ENCODE data around the gene WWOX. TPM values are rescaled to one million over a fixed set of nuclear protein-coding genes. Genes with fewer than 3 reads are reported as not detected.

WWOX gene
- total RNA-seq, 1 experiment from 2014 or later = 18.0 TPM

GRCh38 chr16:78259873-78260272 lies 160.4 kb downstream of the WWOX start:
- DNase-seq (ENCODE audit: low read depth) = no peak

DNA sequence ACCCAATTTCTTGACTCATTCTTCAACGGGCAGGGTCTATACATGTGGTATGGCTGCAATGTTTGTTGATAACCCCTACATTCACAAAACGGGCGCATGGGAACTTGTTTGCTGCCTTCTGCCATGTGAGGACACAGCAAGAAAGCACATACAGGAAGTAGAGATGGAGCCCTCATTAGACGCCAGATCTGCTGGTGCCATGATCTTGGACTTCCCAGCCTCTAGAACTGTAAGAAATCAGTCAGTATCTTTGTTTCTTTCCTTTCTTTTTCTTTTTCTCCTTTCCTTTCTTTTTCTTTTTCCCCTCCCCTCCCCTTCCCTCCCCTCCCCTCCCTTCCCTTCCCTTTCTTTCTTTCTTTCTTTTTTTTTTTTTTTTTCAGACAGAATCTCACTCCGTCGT lies 165.2 kb downstream of the WWOX start:
- no peak for DNase-seq (ENCODE audit: low read depth)

DNA sequence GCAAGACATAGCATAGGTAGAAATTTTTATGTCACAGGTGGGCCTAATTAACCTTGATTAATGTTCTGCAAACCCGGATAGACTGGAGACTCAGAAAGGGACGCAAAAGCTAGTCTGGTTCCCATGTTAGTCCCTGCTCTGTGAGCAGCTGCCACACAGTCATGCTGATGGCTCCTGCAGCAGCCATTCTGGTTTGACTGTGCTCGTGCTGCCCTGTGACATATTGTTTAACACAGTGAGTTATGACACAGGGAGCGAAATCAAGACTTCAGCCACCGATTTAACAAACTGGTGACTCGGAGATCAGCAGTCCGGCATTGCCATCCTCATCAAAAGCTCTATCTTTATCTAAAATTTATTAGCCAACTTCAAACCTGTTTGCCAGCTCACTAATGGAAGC lies 169.8 kb downstream of the WWOX start:
- DNase-seq (ENCODE audit: low read depth) = no peak

- no peak for DNase-seq (ENCODE audit: low read depth)
Measured at GRCh38 chr16:78271981-78272380, 172.5 kb downstream of the WWOX start.

GRCh38 chr16:78274771-78275170 lies 175.3 kb downstream of the WWOX start:
- DNase-seq (ENCODE audit: low read depth) = no peak

GRCh38 chr16:78275420-78275819 lies 176.0 kb downstream of the WWOX start:
- no peak for DNase-seq (ENCODE audit: low read depth)

DNA sequence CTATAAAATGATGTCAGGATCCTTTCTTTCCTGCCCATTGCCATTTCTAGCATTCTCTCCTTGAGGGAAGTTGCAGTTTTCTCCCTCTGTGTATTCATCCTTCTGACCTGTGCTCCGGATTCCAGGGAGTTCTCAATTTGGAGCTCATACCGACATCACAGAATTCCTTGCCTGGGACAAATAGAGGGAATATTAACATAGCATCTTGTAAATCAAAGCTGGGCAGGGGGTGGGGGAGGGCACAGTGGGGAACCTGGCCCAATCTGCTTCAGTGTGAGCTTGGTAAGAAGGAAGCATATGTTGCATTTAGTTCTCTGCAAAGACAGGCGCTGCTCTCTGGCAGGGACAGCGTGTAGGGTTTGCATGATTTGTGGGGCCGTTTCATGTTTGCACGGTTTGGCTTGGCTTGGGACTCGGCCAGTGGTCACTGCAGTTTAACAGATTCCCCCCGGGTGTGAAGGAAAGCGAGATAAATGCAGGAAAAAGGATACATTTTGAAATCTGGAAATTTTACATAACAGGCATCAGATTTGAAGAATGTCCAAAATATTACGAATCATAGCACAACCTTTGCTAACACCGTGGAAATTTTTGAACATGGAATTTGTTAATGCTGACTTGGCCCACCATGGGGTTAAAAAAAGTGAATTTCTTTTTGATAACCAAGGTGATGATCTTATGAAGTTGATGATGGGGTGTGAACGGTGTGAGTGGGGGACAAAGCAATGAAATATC lies 178.0 kb downstream of the WWOX start:
- no peak for DNase-seq (ENCODE audit: low read depth)

- DNase-seq (ENCODE audit: low read depth) = no peak
Measured at GRCh38 chr16:78278056-78278450, 178.6 kb downstream of the WWOX start.

GRCh38 chr16:78281115-78281514 lies 181.7 kb downstream of the WWOX start:
- DNase-seq (ENCODE audit: low read depth) = no peak

DNA sequence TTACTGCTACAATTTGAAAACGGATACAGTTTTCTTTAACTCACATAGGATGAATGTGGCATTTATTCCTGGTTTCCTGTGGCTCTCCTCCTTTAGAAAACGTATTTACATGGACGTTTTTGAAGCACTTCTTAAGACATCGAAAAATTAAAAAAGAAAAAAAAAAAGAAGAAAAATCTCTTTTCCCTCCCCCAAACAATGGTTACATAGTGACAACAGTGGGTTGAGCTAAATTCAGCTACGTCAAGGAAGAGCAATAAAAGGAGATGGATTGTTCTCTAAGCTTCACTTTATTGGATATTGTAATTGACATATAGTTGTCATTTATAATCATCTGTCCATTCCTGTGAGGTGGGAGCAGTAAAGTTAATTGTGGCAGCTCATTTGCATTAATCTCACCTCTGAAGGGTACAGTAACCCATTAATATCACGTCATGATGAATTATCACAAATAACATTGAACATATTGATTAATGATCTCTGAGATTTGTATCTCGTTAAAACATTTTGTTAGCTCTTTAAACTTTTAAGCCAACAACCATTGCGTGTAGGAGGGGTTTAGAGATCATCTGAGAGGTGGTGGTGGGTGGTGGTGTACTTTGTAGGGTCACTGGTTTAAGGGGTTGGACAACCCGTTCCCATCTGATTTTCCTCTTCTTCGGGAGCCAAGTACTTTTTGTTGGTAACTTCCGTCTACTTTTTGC lies 184.2 kb downstream of the WWOX start:
- no peak for DNase-seq (ENCODE audit: low read depth)

DNA sequence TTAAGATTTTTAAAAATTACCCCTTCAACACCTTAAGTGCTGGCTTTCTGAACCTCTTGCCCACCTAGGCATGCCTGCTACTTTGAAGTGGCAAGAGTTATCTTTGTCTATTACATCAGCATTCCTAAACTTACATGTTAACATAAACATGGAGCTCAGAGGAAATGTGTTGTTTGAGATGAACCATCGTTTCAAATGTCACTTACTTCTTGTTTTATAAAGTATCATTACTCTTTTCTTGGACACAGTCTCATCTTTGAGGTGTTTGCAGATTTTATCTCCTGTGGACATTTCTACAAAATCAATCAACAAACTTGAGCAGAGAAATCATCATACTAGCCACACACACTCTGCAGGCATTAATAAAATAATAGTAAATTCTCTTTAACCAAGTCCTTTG lies 184.9 kb downstream of the WWOX start:
- no peak for DNase-seq (ENCODE audit: low read depth)

DNA sequence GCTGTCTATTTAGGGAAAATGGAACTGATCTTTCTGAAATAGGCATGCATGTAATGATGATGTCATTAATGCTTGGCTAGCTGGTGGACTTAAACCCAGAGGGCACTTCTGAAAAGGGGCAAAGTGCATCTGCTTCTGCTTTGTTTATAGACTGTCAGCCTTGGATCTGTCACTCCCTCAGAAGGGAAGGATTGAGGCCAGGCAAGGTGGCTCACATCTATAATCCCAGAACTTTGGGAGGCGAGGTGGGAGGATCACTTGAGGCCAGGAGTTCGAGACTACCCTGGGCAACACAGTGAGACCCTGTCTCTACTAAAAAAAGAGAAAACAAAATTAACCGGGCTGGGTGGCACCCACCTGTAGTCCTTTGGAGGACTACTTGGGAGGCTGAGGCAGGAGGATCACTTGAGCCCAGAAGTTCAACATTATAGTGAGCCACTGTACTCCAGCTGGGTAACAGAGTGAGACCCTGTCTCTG lies 185.5 kb downstream of the WWOX start:
- DNase-seq (ENCODE audit: low read depth) = no peak

DNA sequence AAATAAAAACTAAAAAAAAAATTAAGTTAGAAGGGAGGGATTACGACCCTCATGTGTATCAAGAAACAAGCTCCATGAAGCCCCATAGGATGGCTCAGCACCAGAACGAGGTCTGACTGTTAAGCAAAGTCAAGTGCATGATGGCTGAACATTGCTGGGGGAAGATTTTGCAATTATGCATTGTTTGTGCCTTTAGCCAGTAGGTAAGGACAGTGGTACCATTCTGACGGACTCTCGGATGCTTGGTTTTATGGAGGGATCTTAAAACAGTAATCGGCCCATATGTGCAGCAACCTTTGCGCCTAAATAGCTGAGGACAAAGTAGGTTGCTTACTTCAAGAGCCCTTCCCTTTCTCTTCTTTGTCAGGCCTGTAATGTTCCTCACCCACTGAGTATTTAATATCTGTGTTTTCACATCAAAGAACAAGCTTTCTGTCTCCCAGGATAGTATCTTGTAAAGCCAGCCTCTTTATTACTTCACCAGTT lies 186.0 kb downstream of the WWOX start:
- no peak for DNase-seq (ENCODE audit: low read depth)

DNA sequence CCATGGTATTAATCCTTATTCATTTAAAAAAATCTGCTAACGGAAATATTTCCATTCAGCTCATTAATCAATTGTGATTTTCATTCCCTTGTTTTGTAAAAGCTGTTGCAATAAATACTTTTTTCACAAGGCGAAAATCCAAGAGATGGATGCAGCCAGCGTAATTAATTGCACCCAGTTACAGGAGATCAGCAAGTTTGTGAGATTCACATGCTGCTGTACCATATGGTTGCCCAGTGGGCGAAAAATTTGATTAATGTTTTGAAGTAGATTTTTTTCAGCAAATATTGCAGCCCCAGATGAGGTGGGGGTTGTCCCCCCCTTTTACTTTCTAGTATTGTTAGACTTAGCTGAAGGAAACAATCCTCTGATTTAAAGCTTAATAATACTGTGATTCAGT lies 186.6 kb downstream of the WWOX start:
- no peak for DNase-seq (ENCODE audit: low read depth)

- no peak for DNase-seq (ENCODE audit: low read depth)
Measured at GRCh38 chr16:78288888-78289287, 189.4 kb downstream of the WWOX start.

- no peak for DNase-seq (ENCODE audit: low read depth)
Measured at GRCh38 chr16:78289373-78289772, 189.9 kb downstream of the WWOX start.

GRCh38 chr16:78289844-78290277 lies 190.4 kb downstream of the WWOX start:
- no peak for DNase-seq (ENCODE audit: low read depth)

DNA sequence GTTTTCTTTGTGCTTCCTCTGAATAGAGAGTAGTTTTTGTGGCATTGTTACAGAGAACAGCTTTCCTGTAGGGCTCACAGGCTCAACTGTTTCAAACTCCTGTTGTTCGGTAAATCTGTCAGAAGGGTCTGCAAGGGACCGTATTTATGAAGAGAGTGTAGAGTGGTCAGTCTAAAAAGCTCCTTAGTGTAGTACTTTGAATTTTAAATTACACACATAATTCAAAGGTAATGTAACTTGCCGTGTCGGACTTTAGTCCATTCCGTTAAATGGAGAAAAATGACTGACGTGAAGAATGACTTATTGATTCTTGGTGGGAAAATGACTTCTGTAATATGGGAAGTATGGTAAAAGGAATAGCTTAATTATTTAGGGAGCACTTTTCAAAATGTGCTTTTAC lies 190.9 kb downstream of the WWOX start:
- DNase-seq (ENCODE audit: low read depth) = no peak

GRCh38 chr16:78290872-78291591 lies 191.6 kb downstream of the WWOX start:
- DNase-seq (ENCODE audit: low read depth) = no peak

DNA sequence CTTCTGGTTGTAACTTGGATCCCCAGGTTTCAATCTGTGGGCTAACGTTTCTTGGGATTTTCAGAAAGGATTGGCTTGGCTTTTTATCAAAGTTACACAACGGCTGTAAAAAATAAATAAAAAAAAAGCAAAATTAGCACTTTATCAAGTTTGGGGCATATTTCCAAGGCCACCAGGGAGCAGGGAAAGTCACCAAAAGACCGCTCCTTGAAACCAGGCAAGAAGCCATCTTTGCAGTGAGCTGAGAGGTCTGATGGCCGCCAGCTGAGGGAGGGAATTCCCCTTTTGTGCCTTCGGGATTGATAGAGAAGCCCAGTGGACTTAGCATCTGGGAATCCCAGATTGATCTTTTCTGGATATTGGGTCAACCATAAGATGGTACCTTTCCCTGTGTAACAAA lies 192.2 kb downstream of the WWOX start:
- DNase-seq (ENCODE audit: low read depth) = no peak

DNA sequence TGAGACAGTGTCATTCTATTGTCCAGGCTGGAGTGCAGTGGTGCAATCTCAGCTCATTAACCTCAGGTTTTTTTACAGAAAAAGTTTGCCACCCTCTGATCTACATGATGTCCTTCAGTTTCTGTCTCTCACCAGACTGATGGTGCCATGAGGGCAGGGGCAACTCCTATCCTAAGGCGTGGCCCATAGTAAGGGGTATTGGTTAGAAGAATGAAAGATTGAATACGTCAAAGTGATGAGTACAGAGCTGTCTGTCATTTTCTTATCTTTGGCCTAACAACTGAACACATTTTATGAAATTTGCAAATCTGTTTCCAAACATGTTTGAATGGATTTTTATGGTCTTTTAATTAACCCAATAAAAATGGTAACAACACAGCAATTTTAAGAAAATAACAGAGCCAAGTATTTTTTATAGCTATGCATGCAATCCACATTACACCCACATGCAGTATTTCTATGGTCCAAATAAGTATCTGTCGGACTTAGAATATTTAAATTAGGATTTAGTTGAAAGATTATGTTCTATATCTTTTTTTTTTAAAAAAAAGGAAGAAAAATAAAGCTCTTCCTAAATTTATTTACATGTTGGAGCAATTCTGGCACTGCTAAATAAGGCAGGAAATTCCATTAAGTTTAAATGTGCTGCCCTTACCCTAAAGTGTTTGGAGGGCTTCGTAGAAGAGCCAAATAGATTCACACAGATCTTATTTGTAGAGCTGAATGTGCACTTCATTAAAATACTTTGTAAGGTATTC lies 192.8 kb downstream of the WWOX start:
- DNase-seq (ENCODE audit: low read depth) = no peak
